Stomach (tissue), 9 donors: Measurements from ENCODE around the gene NDUFV1. TPM values are rescaled to one million over a fixed set of nuclear protein-coding genes. Genes with fewer than 3 reads are reported as not detected.
"Not testable (repeated sequence)": the region's sequence is repeated elsewhere in the genome, so short reads cannot be mapped to it uniquely, and the experiment has no call there.

Experiments used
- DNase-seq, 2 donors: peaks; one replicate each; pipeline versions ENCODE4 v3.0.0 to v3.0.0-alpha.2; 2013 to 2019
- H3K27ac ChIP-seq, 5 donors: fragments of 200-600 bp in 4 of 5; sonication (generic) in 4 of 5; one replicate each; pipeline ENCODE4 v1.5.1; 2013 to 2019; ENCODE audit warnings: mild to moderate bottlenecking in 1 of 5, moderate library complexity in 1 of 5
- H3K27me3 ChIP-seq, 3 donors: fragments of 200-600 bp; sonication (generic); one replicate each; pipeline ENCODE4 v1.5.1; 2017 to 2019; ENCODE audit warnings: mixed run types in 1 of 3
- H3K36me3 ChIP-seq, 4 donors: fragments of 200-600 bp; sonication (generic); 1 replicate in 3 of 4; 2 replicates in 1 of 4; pipeline ENCODE4 v1.5.1; 2016 to 2019
- H3K4me1 ChIP-seq, 4 donors: fragments of 200-600 bp; sonication (generic); one replicate each; pipeline ENCODE4 v1.5.1; 2016 to 2019
- H3K4me3 ChIP-seq, 4 donors: fragments of 200-600 bp; sonication (generic) in 3 of 4; one replicate each; pipeline ENCODE4 v1.5.1; 2016 to 2019; ENCODE audit warnings: mild to moderate bottlenecking in 1 of 4
- H3K9me3 ChIP-seq, 4 donors: fragments of 200-600 bp; sonication (generic); one replicate each; pipeline ENCODE4 v1.5.1; 2016 to 2019
- CTCF ChIP-seq, 7 experiments: fragments of 450-650 bp in 4 of 7; fragments of 200-600 bp in 3 of 7; sonication (generic) in 3 of 7; IDR thresholded peaks; one replicate each; pipeline ENCODE4 v1.5.1; 2016 to 2019; ENCODE audit warnings: antibody characterized with exemption in 7 of 7, control low read depth in 2 of 7, mild to moderate bottlenecking in 1 of 7
- EP300 ChIP-seq: sonication (generic); formaldehyde crosslinking; IDR thresholded peaks from one replicate; pipeline ENCODE4 v1.6.1; 2017; ENCODE audit warnings: antibody characterized with exemption
- POLR2A ChIP-seq, 4 donors: fragments of 450-650 bp; IDR thresholded peaks; one replicate each; pipeline ENCODE4 v1.6.1; 2016; ENCODE audit warnings: antibody characterized with exemption in 4 of 4, control low read depth in 2 of 4, mild to moderate bottlenecking in 1 of 4, moderate library complexity in 1 of 4
- POLR2AphosphoS5 ChIP-seq, 3 donors: sonication (generic); formaldehyde crosslinking; IDR thresholded peaks; one replicate each; pipeline ENCODE4 v1.6.1; 2016; ENCODE audit warnings: antibody characterized with exemption in 3 of 3
- WGBS, 5 donors: extraction: QIAGEN DNeasy Blood & Tissue Kit in 3 of 5; methylation state at CpG; one replicate each; pipeline versions ENCODE4 v1.1.5 to v1.1.7; 2013 to 2018; 5-methylcytosine and 5-hydroxymethylcytosine counted together
- intact Hi-C: fragments of 100-400 bp; cut with DNase I; formaldehyde crosslinking; loops from one replicate; pipeline ENCODE4 v1.15.1; 2023; ENCODE audit warnings: low total_unique reads
- polyA plus RNA-seq, 3 donors: library from polyadenylated mRNA; stranded (reverse); fragments of 200-250 nt; gene quantifications; one replicate each; pipeline ENCODE4 v1.2.3, GENCODE V29; 2013
- total RNA-seq, 5 donors: library from RNA; depleted of rRNA; stranded (reverse); fragments of >200 nt; gene quantifications; one replicate each; pipeline versions ENCODE4 v1.1.0 to v1.2.3, GENCODE V29; 2014 to 2016
- donor health status: healthy with polysubstance abuse.
- donor health status: Bipolar disorder and iron deficiency.
- donor health status: healthy.

NDUFV1 gene
- total and polyA plus RNA-seq, 8 donors, result 148 to 806 (median 200) TPM

- Histone ChIP-seq H3K4me3 (no peak overlapping the region), H3K9me3 (no peaks in the 10 kb centered on the region), H3K36me3 (peaks cover 0 to 20% (median 11%) of the 10 kb centered on the region in 4 donors), H3K27me3 (no peaks in the 10 kb centered on the region), H3K4me1 (no peaks in the 10 kb centered on the region), H3K27ac (no peak overlapping the region)
- DNase-seq, result no peak
- intact Hi-C loops, result no loop called here
- WGBS, 5 donors, result 52 to 69% (median 61%) methylated on average over 12 of the region's 12 CpGs
- no peak for TF ChIP-seq CTCF (IDR thresholded peaks at IDR 0.05)
- no peak for TF ChIP-seq EP300
- no peak for TF ChIP-seq POLR2A (IDR thresholded peaks at IDR 0.05)
- no peak for TF ChIP-seq POLR2AphosphoS5 (IDR thresholded peaks at IDR 0.05)
Observed at GRCh38 chr11:67592880-67593564, 13.7 kb upstream of the NDUFV1 start.

- TF ChIP-seq POLR2A (IDR thresholded peaks at IDR 0.05), result no peak
- TF ChIP-seq CTCF (IDR thresholded peaks at IDR 0.05), result no peak
- TF ChIP-seq EP300, result no peak
- Histone ChIP-seq H3K4me3 (no peak overlapping the region), H3K27ac (no peak overlapping the region), H3K27me3 (no peaks in the 10 kb centered on the region), H3K4me1 (no peaks in the 10 kb centered on the region), H3K36me3 (peaks cover 0 to 15% (median 6%) of the 10 kb centered on the region in 4 donors), H3K9me3 (no peaks in the 10 kb centered on the region)
- DNase-seq, result no peak
- intact Hi-C loops, result no loop called here
- 59 to 72% (median 64%) methylated on average over 3 of the region's 3 CpGs for WGBS, 5 donors
Observed at GRCh38 chr11:67593565-67593905, 13.2 kb upstream of the NDUFV1 start.

- H3K27me3 ChIP-seq, result no peaks in the 10 kb centered on the region
- TF ChIP-seq EP300, result no peak
- TF ChIP-seq POLR2AphosphoS5 (IDR thresholded peaks at IDR 0.05), result no peak
- TF ChIP-seq POLR2A (IDR thresholded peaks at IDR 0.05), result no peak
- no peak for TF ChIP-seq CTCF (IDR thresholded peaks at IDR 0.05)
- 69 to 78% (median 74%) methylated on average over 3 of the region's 3 CpGs for WGBS, 5 donors
- no peak for DNase-seq
- H3K4me1 ChIP-seq, result no peaks in the 10 kb centered on the region
- no peak overlapping the region for H3K4me3 ChIP-seq
- H3K27ac ChIP-seq, result no peak overlapping the region
- intact Hi-C loops, result no loop called here
- H3K36me3 ChIP-seq, result peaks cover 0 to 5% (median 0%) of the 10 kb centered on the region in 4 donors
- no peaks in the 10 kb centered on the region for H3K9me3 ChIP-seq
Observed at GRCh38 chr11:67594480-67594879, 12.3 kb upstream of the NDUFV1 start.

- no peak for DNase-seq
- H3K9me3 ChIP-seq, result no peaks in the 10 kb centered on the region
- TF ChIP-seq EP300, result no peak
- no peak for TF ChIP-seq CTCF (IDR thresholded peaks at IDR 0.05)
- no peak for TF ChIP-seq POLR2A (IDR thresholded peaks at IDR 0.05)
- no peak for TF ChIP-seq POLR2AphosphoS5 (IDR thresholded peaks at IDR 0.05)
- H3K27ac ChIP-seq, result no peak overlapping the region
- no peak overlapping the region for H3K4me3 ChIP-seq
- no peaks in the 10 kb centered on the region for H3K27me3 ChIP-seq
- WGBS, 5 donors, result 77 to 97% (median 92%) methylated on average over 1 of the region's 1 CpG
- H3K36me3 ChIP-seq, result no peaks in the 10 kb centered on the region
- no peaks in the 10 kb centered on the region for H3K4me1 ChIP-seq
- intact Hi-C loops, result no loop called here
Observed at GRCh38 chr11:67596753-67597300, 9.9 kb upstream of the NDUFV1 start.

GRCh38 chr11:67597458-67597857, 9.3 kb upstream of the NDUFV1 start:
- 79 to 100% methylated on average over 2 of the region's 3 CpGs; no CpG with 5 or more reads in 3 of the 5 donors for WGBS, 5 donors
- DNase-seq, H3K9me3 ChIP-seq, H3K27me3 ChIP-seq, H3K27ac ChIP-seq, intact Hi-C loops, H3K4me1 ChIP-seq, H3K36me3 ChIP-seq, H3K4me3 ChIP-seq: not testable (repeated sequence)

- intact Hi-C loops, H3K4me3 ChIP-seq, H3K27ac ChIP-seq, H3K27me3 ChIP-seq, H3K36me3 ChIP-seq, H3K4me1 ChIP-seq, DNase-seq, H3K9me3 ChIP-seq: not testable (repeated sequence)
- WGBS, 5 donors, result 92 to 97% (median 94%) methylated on average over 5 to 26 of the region's 26 CpGs
Observed at GRCh38 chr11:67597963-67598362, 8.8 kb upstream of the NDUFV1 start.
